Measurements from ENCODE around the gene PDE4B.
"Not testable (repeated sequence)": the region's sequence is repeated elsewhere in the genome, so short reads cannot be mapped to it uniquely, and the experiment has no call there.

Gene PDE4B

DNA sequence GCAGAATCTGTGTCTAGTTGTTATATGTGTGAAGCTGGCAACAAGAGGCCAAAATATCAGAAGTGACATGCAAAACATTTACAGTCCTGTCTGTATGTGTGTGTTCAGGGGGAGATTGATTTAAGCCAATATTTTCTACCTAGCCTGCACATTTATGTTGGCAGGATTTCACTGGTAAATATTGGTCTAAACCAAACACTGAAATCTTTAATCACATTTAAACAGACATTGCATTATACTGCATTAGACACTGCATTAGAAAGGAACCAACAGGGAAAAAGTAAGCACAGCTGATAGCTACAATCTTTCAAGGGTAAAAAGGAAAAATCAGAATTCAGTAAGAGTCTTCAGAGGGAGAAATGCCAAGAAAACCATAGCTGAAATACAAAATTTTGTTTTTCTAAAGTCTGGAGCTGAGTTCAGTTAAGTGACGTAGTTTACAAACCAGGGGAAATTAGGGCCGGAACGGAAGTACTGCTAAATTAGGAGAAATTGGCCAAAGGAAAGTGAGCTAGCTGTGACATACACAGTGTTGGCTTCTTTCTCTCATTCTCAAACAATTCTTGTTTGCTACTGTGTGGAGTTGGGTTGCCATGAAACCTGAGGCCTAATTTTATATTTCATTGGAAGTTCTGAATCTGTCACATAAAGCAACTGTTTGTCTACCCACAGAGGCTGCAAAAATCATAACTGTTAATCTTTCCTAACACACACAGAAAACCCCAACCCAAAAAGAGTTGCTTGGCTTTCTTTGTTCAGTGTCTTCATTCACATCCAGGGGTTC lies 524.0 kb downstream of the PDE4B start:
- Histone ChIP-seq H3K36me3 (ENCODE audit: insufficient read depth, low read depth, low read length) (no peaks in the 10 kb centered on the region), H3K4me3 (ENCODE audit: low read length) (no peak overlapping the region), H3K27me3 (ENCODE audit: insufficient read depth, low read length) (no peaks in the 10 kb centered on the region), H3K27ac (ENCODE audit: low read length) (no peak overlapping the region), H3K9ac (ENCODE audit: low read depth, low read length) (no peak overlapping the region), H3K9me3 (ENCODE audit: insufficient read depth, low read depth, low read length) (no peaks in the 10 kb centered on the region), H3K4me1 (ENCODE audit: insufficient read depth, low read length) (no peaks in the 10 kb centered on the region)

DNA sequence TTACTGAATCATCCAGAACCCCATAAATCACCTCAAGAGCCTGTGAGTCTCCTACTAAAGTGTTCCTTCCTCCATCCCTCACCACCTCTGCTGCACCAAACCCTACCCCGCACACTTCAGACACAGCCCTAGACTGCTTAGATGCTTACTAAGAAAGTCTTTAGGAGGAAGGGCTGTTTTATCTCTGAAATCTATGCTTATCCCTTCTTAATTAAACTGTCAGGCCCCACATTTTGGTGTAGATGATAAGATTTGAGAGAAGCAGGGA lies 524.5 kb downstream of the PDE4B start:
- H3K4me1 ChIP-seq (ENCODE audit: insufficient read depth, low read length) = no peaks in the 10 kb centered on the region
- no peaks in the 10 kb centered on the region for H3K27me3 ChIP-seq (ENCODE audit: insufficient read depth, low read length)
- H3K36me3 ChIP-seq (ENCODE audit: insufficient read depth, low read depth, low read length) = no peaks in the 10 kb centered on the region

DNA sequence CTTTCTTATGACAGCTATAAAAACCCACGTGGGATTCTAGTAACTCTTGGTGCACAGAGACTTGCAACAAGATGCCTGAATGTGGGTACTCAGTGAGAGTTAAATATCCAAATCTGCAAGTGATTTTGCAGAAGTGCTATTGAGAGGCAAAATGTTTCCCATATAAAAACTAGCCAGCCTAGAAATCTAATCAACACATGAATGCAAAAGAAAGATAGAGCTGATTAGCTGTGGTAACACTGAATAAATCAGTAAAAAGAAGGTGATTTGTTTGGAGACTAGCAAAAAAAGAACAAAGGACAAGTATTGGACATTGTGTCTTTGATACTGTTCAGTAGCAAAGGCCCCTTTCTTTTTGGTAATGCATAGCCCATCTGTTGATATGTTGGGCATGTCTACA lies 527.5 kb downstream of the PDE4B start:
- Histone ChIP-seq H3K27ac (ENCODE audit: low read length) (no peak overlapping the region), H3K9ac (ENCODE audit: low read depth, low read length) (no peak overlapping the region), H3K4me1 (ENCODE audit: insufficient read depth, low read length) (peaks cover 5% of the 10 kb centered on the region), H3K27me3 (ENCODE audit: insufficient read depth, low read length) (no peaks in the 10 kb centered on the region), H3K4me3 (ENCODE audit: low read length) (no peak overlapping the region), H3K36me3 (ENCODE audit: insufficient read depth, low read depth, low read length) (no peaks in the 10 kb centered on the region), H3K9me3 (ENCODE audit: insufficient read depth, low read depth, low read length) (no peaks in the 10 kb centered on the region)

More for the DNA sequence above, 524.5 kb downstream of the PDE4B start:
- Histone ChIP-seq H3K27ac (ENCODE audit: low read length) (no peak overlapping the region), H3K9ac (ENCODE audit: low read depth, low read length) (no peak overlapping the region), H3K4me3 (ENCODE audit: low read length) (no peak overlapping the region), H3K9me3 (ENCODE audit: insufficient read depth, low read depth, low read length) (no peaks in the 10 kb centered on the region)

DNA sequence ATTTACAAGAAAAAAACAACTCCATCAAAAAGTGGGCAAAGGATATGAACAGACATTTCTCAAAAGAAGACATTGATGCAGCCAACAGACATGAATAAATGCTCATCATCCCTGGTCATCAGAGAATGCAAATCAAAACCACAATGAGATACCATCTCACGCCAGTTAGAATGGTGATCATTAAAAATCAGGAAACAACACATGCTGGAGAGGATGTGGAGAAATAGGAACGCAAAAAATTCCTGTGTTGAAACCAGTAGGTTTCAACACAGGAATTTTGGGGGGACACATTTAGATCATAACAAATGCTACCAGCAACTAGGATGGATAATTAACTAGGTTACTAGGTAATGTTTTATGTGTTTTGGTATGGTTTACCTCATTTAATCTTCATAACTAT lies 529.8 kb downstream of the PDE4B start:
- H3K36me3 ChIP-seq (ENCODE audit: insufficient read depth, low read depth, low read length); H3K27me3 ChIP-seq (ENCODE audit: insufficient read depth, low read length); H3K9me3 ChIP-seq (ENCODE audit: insufficient read depth, low read depth, low read length); H3K4me3 ChIP-seq (ENCODE audit: low read length); H3K4me1 ChIP-seq (ENCODE audit: insufficient read depth, low read length); H3K27ac ChIP-seq (ENCODE audit: low read length); H3K9ac ChIP-seq (ENCODE audit: low read depth, low read length): not testable (repeated sequence)

DNA sequence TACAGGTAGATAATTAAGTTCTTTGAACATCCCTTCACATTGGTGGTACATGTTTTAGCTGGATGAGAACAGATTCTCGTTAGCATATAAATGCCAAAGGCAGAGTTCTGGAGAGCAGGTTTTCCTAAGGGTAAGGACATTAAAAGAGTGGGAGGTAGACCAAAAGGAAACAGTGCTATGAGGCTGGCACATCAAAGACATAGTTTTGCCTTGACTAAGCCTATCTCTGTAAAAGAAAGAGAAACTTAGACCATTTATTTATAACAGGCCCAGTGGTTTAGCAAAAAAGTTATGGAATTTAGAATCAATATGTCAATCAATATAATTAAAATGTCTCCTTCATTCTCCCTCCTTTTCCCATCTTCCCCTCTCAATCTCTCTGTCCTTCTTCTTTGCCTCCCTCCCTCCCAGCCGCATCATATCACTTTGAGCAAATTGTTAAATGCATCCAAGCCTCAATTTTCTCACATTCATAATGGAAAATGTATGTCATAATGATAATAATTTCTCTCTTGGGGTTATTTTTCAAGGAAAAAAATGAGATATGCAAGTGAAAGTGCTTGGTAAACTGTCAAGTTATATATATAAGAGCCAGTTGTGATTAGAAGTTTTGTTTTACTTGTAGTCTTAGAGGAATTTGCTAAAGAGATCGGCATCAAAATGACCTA lies 531.4 kb downstream of the PDE4B start:
- Histone ChIP-seq H3K9me3 (ENCODE audit: insufficient read depth, low read depth, low read length) (no peaks in the 10 kb centered on the region), H3K27ac (ENCODE audit: low read length) (no peak overlapping the region), H3K36me3 (ENCODE audit: insufficient read depth, low read depth, low read length) (no peaks in the 10 kb centered on the region), H3K4me3 (ENCODE audit: low read length) (no peak overlapping the region), H3K27me3 (ENCODE audit: insufficient read depth, low read length) (no peaks in the 10 kb centered on the region), H3K9ac (ENCODE audit: low read depth, low read length) (no peak overlapping the region), H3K4me1 (ENCODE audit: insufficient read depth, low read length) (peaks cover 5% of the 10 kb centered on the region)

DNA sequence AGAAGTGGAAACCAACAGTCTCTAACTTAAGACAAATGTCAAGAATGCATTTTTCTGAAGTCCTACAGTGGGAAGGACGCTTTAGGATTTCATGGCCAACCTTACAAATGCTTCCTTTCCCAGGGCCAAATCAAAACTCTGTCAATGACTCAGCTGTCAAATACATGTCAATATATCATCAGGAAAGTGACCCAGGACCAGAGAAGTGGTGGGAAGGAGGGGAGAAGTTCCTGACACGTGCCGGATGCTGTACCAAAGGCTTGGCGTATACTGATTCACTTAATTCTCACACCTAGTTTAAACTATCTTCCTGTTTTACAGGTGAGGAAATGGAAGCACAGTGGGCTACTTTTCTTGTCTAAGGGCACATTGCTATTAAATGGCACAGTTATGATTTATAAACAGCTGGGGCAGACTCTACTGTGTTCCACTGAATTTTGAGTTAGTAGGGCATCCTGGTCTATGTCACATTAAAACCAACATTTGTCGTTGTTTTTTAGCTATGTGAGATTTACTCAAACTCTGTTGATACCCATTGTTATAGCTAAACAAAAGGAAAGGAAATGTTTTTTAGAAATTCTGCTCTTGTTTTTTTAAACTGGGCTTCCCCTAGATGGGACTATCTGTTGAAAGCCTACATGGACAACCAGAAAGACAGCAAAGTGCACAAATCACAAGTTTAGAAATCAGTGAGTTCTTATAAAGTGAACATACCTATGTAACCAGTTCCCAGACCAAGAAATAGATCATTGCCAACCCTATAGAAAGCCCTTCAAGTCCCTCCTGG lies 533.1 kb downstream of the PDE4B start:
- Histone ChIP-seq H3K27me3 (ENCODE audit: insufficient read depth, low read length) (no peaks in the 10 kb centered on the region), H3K27ac (ENCODE audit: low read length) (no peak overlapping the region), H3K4me1 (ENCODE audit: insufficient read depth, low read length) (peaks cover 9% of the 10 kb centered on the region), H3K36me3 (ENCODE audit: insufficient read depth, low read depth, low read length) (no peaks in the 10 kb centered on the region), H3K9me3 (ENCODE audit: insufficient read depth, low read depth, low read length) (no peaks in the 10 kb centered on the region), H3K9ac (ENCODE audit: low read depth, low read length) (no peak overlapping the region), H3K4me3 (ENCODE audit: low read length) (no peak overlapping the region)

DNA sequence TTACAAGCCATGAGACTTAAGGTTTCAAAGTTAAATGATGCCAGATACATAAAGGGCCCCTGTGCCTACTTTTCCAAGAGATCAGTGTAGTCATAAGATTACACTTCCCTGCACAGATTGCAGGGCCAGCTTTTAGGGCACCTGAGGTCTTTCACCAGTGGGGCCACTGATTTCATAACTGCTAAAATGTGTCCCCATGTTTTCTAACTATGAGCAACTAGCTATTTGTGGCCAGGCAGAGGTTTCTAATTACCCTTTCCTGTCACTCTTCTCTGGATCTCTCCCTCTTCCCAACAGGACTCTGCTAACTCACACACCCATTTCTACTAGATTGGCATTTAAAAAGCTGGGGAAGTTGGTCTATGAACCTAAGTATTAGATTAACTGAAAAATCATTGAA lies 534.2 kb downstream of the PDE4B start:
- Histone ChIP-seq H3K27ac (ENCODE audit: low read length) (no peak overlapping the region), H3K4me3 (ENCODE audit: low read length) (no peak overlapping the region), H3K4me1 (ENCODE audit: insufficient read depth, low read length) (peaks cover 12% of the 10 kb centered on the region), H3K36me3 (ENCODE audit: insufficient read depth, low read depth, low read length) (no peaks in the 10 kb centered on the region), H3K9me3 (ENCODE audit: insufficient read depth, low read depth, low read length) (no peaks in the 10 kb centered on the region), H3K9ac (ENCODE audit: low read depth, low read length) (no peak overlapping the region), H3K27me3 (ENCODE audit: insufficient read depth, low read length) (no peaks in the 10 kb centered on the region)

DNA sequence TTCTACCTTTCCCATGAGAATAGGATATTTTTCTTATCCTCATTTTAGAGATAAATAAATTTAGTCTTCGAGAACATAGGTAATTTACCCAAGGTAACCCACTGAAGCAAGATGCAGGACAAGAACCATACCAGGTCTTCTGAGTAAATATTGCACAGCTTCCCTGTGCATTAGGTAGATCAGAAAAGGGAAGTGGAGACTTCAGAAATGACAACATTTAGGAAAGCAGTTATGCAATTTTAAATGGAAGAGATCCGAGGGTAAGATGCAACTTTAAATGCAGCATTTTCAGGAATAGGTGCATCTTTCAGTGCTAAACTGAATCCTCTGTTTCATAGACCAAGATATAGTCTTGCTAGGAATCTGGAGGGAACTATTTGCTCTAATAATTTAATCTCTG lies 534.9 kb downstream of the PDE4B start:
- peaks cover 14% of the 10 kb centered on the region for H3K4me1 ChIP-seq (ENCODE audit: insufficient read depth, low read length)
- no peaks in the 10 kb centered on the region for H3K27me3 ChIP-seq (ENCODE audit: insufficient read depth, low read length)
- no peak overlapping the region for H3K4me3 ChIP-seq (ENCODE audit: low read length)
- no peaks in the 10 kb centered on the region for H3K9me3 ChIP-seq (ENCODE audit: insufficient read depth, low read depth, low read length)
- H3K9ac ChIP-seq (ENCODE audit: low read depth, low read length) = no peak overlapping the region
- no peak overlapping the region for H3K27ac ChIP-seq (ENCODE audit: low read length)
- no peaks in the 10 kb centered on the region for H3K36me3 ChIP-seq (ENCODE audit: insufficient read depth, low read depth, low read length)

DNA sequence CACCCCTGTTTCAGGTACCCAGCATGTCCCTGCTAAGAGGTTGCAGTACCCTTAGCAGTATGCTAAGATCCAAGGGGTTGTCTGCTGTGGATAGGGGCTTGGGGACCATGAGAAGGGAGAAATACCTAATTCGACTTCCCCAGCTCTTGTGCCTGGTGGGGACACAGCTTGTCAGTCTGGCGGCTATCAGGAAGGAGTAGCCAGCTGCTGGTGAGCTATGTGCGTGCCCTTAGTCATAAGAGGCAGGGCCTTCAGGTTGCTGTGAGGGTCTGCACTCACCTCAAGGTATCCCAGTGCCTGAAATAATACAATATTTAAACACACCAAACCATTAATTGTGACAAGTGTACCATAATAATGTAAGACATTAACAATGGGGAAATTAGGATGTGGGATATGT lies 536.2 kb downstream of the PDE4B start:
- H3K27ac ChIP-seq (ENCODE audit: low read length) = no peak overlapping the region
- no peak overlapping the region for H3K4me3 ChIP-seq (ENCODE audit: low read length)
- H3K27me3 ChIP-seq (ENCODE audit: insufficient read depth, low read length) = no peaks in the 10 kb centered on the region
- no peaks in the 10 kb centered on the region for H3K9me3 ChIP-seq (ENCODE audit: insufficient read depth, low read depth, low read length)
- no peaks in the 10 kb centered on the region for H3K36me3 ChIP-seq (ENCODE audit: insufficient read depth, low read depth, low read length)
- H3K9ac ChIP-seq (ENCODE audit: low read depth, low read length) = no peak overlapping the region
- peaks cover 15% of the 10 kb centered on the region for H3K4me1 ChIP-seq (ENCODE audit: insufficient read depth, low read length)

DNA sequence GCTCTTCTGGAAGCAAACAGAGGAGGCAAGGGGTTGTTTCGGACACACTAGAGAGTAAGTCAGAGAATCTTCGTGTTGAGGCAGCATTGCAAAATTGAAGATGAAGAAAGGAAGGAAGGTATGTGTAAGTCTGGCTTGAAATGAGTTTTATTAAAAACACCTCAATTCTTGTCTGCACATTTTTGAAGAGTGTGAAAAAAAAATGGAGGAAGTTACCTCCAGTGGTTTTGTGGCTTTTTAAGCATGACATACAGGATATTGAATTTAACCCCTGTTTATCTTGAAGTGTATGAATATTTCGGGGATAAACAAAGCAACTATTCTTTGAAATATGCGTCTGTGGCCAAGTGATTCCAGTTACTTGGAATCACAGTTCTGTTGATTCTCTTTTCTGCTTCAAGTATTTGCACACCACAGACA lies 538.0 kb downstream of the PDE4B start:
- H3K27me3 ChIP-seq (ENCODE audit: insufficient read depth, low read length) = no peaks in the 10 kb centered on the region
- H3K9ac ChIP-seq (ENCODE audit: low read depth, low read length) = no peak overlapping the region
- no peak overlapping the region for H3K4me3 ChIP-seq (ENCODE audit: low read length)
- H3K27ac ChIP-seq (ENCODE audit: low read length) = no peak overlapping the region
- no peaks in the 10 kb centered on the region for H3K36me3 ChIP-seq (ENCODE audit: insufficient read depth, low read depth, low read length)
- H3K4me1 ChIP-seq (ENCODE audit: insufficient read depth, low read length) = peaks cover 28% of the 10 kb centered on the region
- H3K9me3 ChIP-seq (ENCODE audit: insufficient read depth, low read depth, low read length) = no peaks in the 10 kb centered on the region

DNA sequence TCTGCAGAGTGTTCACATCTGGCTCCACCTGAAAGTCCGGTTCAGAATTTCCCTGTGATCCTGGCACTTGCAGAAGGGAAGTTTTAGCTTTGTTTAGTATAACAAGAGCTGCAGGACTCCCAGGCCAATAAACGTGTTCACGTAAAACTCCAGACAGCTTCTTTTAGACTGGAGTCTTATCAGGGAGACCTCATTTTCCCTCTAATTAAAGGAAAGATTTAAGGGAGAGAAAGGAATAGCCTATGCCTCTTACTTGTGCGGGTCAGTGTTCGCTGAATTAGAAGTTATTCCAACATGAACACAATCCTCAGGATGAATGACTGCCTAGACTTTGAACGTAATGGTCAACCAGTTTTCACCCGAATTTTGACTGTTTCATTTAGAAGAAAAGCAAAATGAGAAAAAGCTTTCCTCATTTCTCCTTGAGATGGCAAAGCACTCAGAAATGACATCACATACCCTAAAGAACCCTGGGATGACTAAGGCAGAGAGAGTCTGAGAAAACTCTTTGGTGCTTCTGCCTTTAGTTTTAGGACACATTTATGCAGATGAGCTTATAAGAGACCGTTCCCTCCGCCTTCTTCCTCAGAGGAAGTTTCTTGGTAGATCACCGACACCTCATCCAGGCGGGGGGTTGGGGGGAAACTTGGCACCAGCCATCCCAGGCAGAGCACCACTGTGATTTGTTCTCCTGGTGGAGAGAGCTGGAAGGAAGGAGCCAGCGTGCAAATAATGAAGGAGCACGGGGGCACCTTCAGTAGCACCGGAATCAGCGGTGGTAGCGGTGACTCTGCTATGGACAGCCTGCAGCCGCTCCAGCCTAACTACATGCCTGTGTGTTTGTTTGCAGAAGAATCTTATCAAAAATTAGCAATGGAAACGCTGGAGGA lies 539.2 kb downstream of the PDE4B start:
- Histone ChIP-seq H3K4me3 (ENCODE audit: low read length) (peak overlapping the region; percentile 77), H3K27ac (ENCODE audit: low read length) (peak overlapping the region; percentile 7), H3K9me3 (ENCODE audit: insufficient read depth, low read depth, low read length) (no peaks in the 10 kb centered on the region), H3K9ac (ENCODE audit: low read depth, low read length) (peak overlapping the region; percentile 74; the same call in 1 of the 2 replicates), H3K27me3 (ENCODE audit: insufficient read depth, low read length) (no peaks in the 10 kb centered on the region), H3K4me1 (ENCODE audit: insufficient read depth, low read length) (peaks cover 39% of the 10 kb centered on the region), H3K36me3 (ENCODE audit: insufficient read depth, low read depth, low read length) (no peaks in the 10 kb centered on the region)
